GM23248 (cell line): ENCODE results near the gene LUC7L3.

Source experiments
- EZH2 ChIP-seq: fragments of 200-600 bp; sonication (generic); IDR thresholded peaks from 2 replicates; pipeline ENCODE4 v1.6.1; 2018; ENCODE audit warnings: antibody characterized with exemption, mild to moderate bottlenecking; ENCODE audit not compliant: insufficient read depth, poor library complexity, severe bottlenecking
- EZH2phosphoT487 ChIP-seq: fragments of 200-600 bp; sonication (generic); IDR thresholded peaks from 2 replicates; pipeline ENCODE4 v1.6.1; 2018; ENCODE audit warnings: antibody characterized with exemption, moderate library complexity, mild to moderate bottlenecking, low read depth; ENCODE audit not compliant: insufficient read depth

GRCh38 chr17:50764734-50765149, 45.3 kb downstream of the LUC7L3 start:
- no peak for TF ChIP-seq EZH2
- no peak for TF ChIP-seq EZH2phosphoT487
